ENCODE data around the gene VENTX. TPM values are rescaled to one million over a fixed set of nuclear protein-coding genes. Genes with fewer than 3 reads are reported as not detected.
A peak's percentile ranks its signal among the peaks of the same experiment; 100 is the strongest.

VENTX gene
- total RNA-seq, 1 experiment from 2014 or later: not detected

DNA sequence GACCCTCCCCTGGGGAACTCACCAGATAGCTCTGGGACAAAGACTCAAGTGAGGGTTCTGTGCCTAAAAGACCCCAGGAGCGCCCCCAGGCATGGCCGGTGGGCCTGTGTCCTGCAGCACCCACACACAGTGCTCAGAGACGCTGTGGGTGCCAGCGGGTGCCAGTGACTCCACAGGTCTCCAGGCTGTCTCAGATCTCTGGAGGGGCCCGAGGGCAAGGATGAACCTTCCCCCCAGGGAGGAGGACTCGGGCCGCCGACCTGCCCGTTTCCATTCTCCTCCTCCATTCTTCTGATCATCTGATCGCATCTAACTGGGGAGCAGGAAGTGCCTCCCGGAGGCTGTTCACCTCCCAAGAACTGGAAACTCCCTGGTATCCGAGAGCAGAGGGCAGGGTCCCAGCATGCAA is 38.0 kb downstream of the VENTX start:
- Histone ChIP-seq H3K4me3 (ENCODE audit: low read length) (peak overlapping the region; percentile 82), H3F3A (ENCODE audit: low read length, unreplicated experiment) (peaks cover 4% of the 10 kb centered on the region), H2AFZ (ENCODE audit: low read length) (no peak overlapping the region), H4K20me1 (ENCODE audit: low read length) (no peaks in the 10 kb centered on the region), H3K27ac (ENCODE audit: low read length) (peak overlapping the region; percentile 93), H3K9me2 (replicated peaks; ENCODE audit: low read length) (no peaks in the 10 kb centered on the region), H3K9me3 (ENCODE audit: low read length) (no peaks in the 10 kb centered on the region), H3K4me1 (ENCODE audit: insufficient read depth, low read length) (peaks cover 54% of the 10 kb centered on the region), H3K27me3 (ENCODE audit: low read length) (no peaks in the 10 kb centered on the region), H3K79me2 (ENCODE audit: low read length) (peaks cover 32% of the 10 kb centered on the region), H3K36me3 (ENCODE audit: low read depth, low read length) (no peaks in the 10 kb centered on the region; the same call in 1 of the 2 replicates), H3K4me2 (ENCODE audit: low read length) (peak overlapping the region; percentile 97), H3K9ac (ENCODE audit: low read length) (peak overlapping the region; percentile 96)
- no peak for TF ChIP-seq EZH2phosphoT487 (IDR thresholded peaks at IDR 0.05; ENCODE audit: borderline replicate concordance, low read length)
- no peak for TF ChIP-seq EZH2 (IDR thresholded peaks at IDR 0.05; ENCODE audit: low read length, unreplicated experiment)
- TF ChIP-seq, protein P1, sequence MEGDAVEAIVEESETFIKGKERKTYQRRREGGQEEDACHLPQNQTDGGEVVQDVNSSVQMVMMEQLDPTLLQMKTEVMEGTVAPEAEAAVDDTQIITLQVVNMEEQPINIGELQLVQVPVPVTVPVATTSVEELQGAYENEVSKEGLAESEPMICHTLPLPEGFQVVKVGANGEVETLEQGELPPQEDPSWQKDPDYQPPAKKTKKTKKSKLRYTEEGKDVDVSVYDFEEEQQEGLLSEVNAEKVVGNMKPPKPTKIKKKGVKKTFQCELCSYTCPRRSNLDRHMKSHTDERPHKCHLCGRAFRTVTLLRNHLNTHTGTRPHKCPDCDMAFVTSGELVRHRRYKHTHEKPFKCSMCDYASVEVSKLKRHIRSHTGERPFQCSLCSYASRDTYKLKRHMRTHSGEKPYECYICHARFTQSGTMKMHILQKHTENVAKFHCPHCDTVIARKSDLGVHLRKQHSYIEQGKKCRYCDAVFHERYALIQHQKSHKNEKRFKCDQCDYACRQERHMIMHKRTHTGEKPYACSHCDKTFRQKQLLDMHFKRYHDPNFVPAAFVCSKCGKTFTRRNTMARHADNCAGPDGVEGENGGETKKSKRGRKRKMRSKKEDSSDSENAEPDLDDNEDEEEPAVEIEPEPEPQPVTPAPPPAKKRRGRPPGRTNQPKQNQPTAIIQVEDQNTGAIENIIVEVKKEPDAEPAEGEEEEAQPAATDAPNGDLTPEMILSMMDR (conservative IDR thresholded peaks at IDR 0.05; ENCODE audit: low read depth, low read length): no peak
- ATAC-seq (no peak), DNase-seq (peak; percentile 41)
- ChIA-PET CTCF (no interaction called here), POLR2A (ENCODE audit: unreplicated experiment) (interaction anchor here (0.6 kb wide), 1 partner anchor 17 kb away, joined by 3 read pairs; no protein-coding TSS in a partner anchor)
- intact Hi-C loops (cut with micrococcal nuclease): no loop called here
- BruUV-seq (replicated peaks): TSS peak; percentile 86

DNA sequence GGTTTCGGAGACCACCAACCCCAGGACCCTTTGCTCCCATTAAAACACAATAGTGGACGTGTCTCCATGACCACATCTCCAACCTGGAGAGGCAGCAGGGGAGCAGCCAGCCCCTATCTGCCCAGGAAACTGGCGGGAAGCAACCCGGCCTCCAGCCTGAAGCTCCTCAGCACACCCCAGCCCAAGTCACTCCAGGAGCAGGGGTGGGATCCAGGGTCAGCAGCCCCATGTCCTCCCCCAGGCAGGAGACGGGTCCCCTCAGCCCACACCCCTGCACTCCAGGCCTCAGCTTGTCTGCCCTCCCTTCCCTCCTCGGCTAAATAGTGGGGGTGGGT is 38.4 kb downstream of the VENTX start:
- Histone ChIP-seq H2AFZ (ENCODE audit: low read length) (no peak overlapping the region), H3K27me3 (ENCODE audit: low read length) (no peaks in the 10 kb centered on the region), H3K9me3 (ENCODE audit: low read length) (no peaks in the 10 kb centered on the region), H3K9me2 (replicated peaks; ENCODE audit: low read length) (no peaks in the 10 kb centered on the region), H3K27ac (ENCODE audit: low read length) (peak overlapping the region; percentile 93), H3F3A (ENCODE audit: low read length, unreplicated experiment) (peaks cover 4% of the 10 kb centered on the region), H3K79me2 (ENCODE audit: low read length) (peaks cover 32% of the 10 kb centered on the region), H3K4me2 (ENCODE audit: low read length) (peak overlapping the region; percentile 97), H3K4me1 (ENCODE audit: insufficient read depth, low read length) (peaks cover 54% of the 10 kb centered on the region), H4K20me1 (ENCODE audit: low read length) (no peaks in the 10 kb centered on the region), H3K9ac (ENCODE audit: low read length) (peak overlapping the region; percentile 96), H3K36me3 (ENCODE audit: low read depth, low read length) (no peaks in the 10 kb centered on the region; the same call in 1 of the 2 replicates), H3K4me3 (ENCODE audit: low read length) (peak overlapping the region; percentile 82)
- no peak for TF ChIP-seq EZH2 (IDR thresholded peaks at IDR 0.05; ENCODE audit: low read length, unreplicated experiment)
- TF ChIP-seq, protein P1 (conservative IDR thresholded peaks at IDR 0.05; ENCODE audit: low read depth, low read length): no peak
- TF ChIP-seq EZH2phosphoT487 (IDR thresholded peaks at IDR 0.05; ENCODE audit: borderline replicate concordance, low read length): no peak
- intact Hi-C loops (cut with micrococcal nuclease): no loop called here
- DNase-seq: no peak
- POLR2A ChIA-PET (ENCODE audit: unreplicated experiment): interaction anchor here (0.6 kb wide), 1 partner anchor 17 kb away, joined by 3 read pairs; no protein-coding TSS in a partner anchor
- ATAC-seq: no peak
- no TSS peak for BruUV-seq (replicated peaks)
- CTCF ChIA-PET: no interaction called here

DNA sequence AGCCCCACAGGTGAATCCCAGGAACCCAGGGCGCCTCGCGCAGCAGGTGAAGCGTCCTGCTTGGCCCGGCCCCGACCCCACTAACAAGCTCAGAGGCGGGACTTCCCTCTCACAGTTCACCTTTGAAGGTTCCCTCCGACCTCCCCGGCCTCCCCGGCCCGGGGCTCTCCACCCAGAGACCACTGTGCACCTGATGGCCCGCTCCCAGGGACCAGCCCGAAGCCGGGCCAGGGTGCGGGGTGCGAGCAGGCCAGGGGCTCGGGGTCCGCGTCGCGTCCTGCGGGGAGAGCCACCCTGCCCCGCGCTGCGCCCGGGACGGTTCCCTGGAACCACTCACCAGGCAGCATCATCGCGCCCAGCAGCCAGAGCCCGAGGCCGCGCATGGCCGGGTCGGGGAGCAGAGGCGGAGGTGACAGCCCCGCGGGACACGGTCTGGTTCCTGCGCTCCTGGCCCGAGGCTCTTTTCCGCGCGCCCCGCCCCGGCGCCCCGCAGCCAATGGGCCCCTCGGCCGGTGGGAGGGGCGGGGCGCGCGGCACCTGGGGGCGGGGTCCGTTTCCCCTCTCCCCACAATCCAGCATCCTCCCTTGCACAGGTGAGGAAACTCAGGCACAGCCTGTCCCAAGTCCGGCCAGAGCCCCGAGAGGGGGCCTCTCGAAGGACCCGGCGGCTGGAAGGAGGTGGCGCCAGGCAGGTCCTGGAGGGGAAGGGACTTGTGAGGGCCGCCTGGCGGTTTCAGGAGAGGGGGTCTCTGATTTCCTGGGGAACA is 39.0 kb downstream of the VENTX start, which contains the start of gene ADAM8:
Gene ADAM8, minus strand, starts transcription at position 434 of the 767 bp plus-strand sequence. Its CDS starts 51 bp downstream, at position 383.
- POLR2A ChIA-PET (ENCODE audit: unreplicated experiment): no interaction called here
- BruUV-seq (replicated peaks): no TSS peak

More for the DNA sequence above, 39.0 kb downstream of the VENTX start, which contains the start of gene ADAM8:
- Histone ChIP-seq H3K4me1 (ENCODE audit: insufficient read depth, low read length) (peaks cover 54% of the 10 kb centered on the region), H3K79me2 (ENCODE audit: low read length) (peaks cover 32% of the 10 kb centered on the region), H3K27ac (ENCODE audit: low read length) (peak within 1 kb of the TSS; percentile 98), H3K27me3 (ENCODE audit: low read length) (no peaks in the 10 kb centered on the region), H2AFZ (ENCODE audit: low read length) (no peak within 1 kb of the TSS), H3K9me2 (replicated peaks; ENCODE audit: low read length) (no peaks in the 10 kb centered on the region), H4K20me1 (ENCODE audit: low read length) (no peaks in the 10 kb centered on the region), H3K4me3 (ENCODE audit: low read length) (peak within 1 kb of the TSS; percentile 82), H3K9ac (ENCODE audit: low read length) (peak within 1 kb of the TSS; percentile 96), H3K9me3 (ENCODE audit: low read length) (no peaks in the 10 kb centered on the region), H3F3A (ENCODE audit: low read length, unreplicated experiment) (peaks cover 4% of the 10 kb centered on the region), H3K36me3 (ENCODE audit: low read depth, low read length) (no peaks in the 10 kb centered on the region; the same call in 1 of the 2 replicates), H3K4me2 (ENCODE audit: low read length) (peak within 1 kb of the TSS; percentile 97)
- intact Hi-C loops (cut with micrococcal nuclease): no loop called here
- TF ChIP-seq, protein P1 (conservative IDR thresholded peaks at IDR 0.05; ENCODE audit: low read depth, low read length): no peak
- TF ChIP-seq EZH2 (IDR thresholded peaks at IDR 0.05; ENCODE audit: low read length, unreplicated experiment): no peak
- no peak for TF ChIP-seq EZH2phosphoT487 (IDR thresholded peaks at IDR 0.05; ENCODE audit: borderline replicate concordance, low read length)
- ATAC-seq (peak; percentile 28), DNase-seq (peak; percentile 61)
- CTCF ChIA-PET: no interaction called here

Data from PC-3 (cell line).